ENCODE data around the gene NXT1.
"Not testable (repeated sequence)": the region's sequence is repeated elsewhere in the genome, so short reads cannot be mapped to it uniquely, and the experiment has no call there.

Gene NXT1

GRCh38 chr20:23305098-23305497, 45.5 kb upstream of the NXT1 start:
- no peak for DNase-seq (ENCODE audit: low spot score)
- TF ChIP-seq, protein P1, sequence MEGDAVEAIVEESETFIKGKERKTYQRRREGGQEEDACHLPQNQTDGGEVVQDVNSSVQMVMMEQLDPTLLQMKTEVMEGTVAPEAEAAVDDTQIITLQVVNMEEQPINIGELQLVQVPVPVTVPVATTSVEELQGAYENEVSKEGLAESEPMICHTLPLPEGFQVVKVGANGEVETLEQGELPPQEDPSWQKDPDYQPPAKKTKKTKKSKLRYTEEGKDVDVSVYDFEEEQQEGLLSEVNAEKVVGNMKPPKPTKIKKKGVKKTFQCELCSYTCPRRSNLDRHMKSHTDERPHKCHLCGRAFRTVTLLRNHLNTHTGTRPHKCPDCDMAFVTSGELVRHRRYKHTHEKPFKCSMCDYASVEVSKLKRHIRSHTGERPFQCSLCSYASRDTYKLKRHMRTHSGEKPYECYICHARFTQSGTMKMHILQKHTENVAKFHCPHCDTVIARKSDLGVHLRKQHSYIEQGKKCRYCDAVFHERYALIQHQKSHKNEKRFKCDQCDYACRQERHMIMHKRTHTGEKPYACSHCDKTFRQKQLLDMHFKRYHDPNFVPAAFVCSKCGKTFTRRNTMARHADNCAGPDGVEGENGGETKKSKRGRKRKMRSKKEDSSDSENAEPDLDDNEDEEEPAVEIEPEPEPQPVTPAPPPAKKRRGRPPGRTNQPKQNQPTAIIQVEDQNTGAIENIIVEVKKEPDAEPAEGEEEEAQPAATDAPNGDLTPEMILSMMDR (IDR thresholded peaks at IDR 0.05; ENCODE audit: borderline replicate concordance, control extremely low read depth, extremely low read depth, insufficient read depth, missing control alignments) = no peak
- in situ Hi-C loops (cut with MboI; ENCODE audit: low sequenced_read_pairs, unreplicated experiment) = no loop called here

- in situ Hi-C loops (cut with MboI; ENCODE audit: low sequenced_read_pairs, unreplicated experiment); DNase-seq (ENCODE audit: low spot score): not testable (repeated sequence)
These were observed 43.2 kb upstream of the NXT1 start for GRCh38 chr20:23307393-23307792.

DNA sequence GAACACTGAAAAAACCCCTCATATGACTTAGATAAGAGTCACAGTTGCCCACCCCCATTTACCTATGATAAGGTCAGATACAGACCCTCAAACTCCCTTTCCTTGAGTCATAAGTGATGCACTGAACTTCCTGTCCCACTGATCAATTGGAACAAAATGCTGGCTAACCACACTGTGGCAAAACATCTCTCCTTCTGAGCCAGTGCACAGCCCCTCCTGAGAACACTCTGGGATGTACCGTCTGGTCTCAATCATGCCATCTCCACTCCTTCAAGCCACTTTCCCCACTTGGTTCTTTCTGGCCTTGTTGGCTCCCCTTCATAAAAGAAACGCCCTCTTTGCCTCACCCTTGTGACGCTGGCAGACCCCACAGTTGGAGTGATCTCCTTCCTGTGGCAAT, 42.6 kb upstream of the NXT1 start:
- in situ Hi-C loops (cut with MboI; ENCODE audit: low sequenced_read_pairs, unreplicated experiment) = no loop called here
- TF ChIP-seq, protein P1 (IDR thresholded peaks at IDR 0.05; ENCODE audit: borderline replicate concordance, control extremely low read depth, extremely low read depth, insufficient read depth, missing control alignments) = no peak
- DNase-seq (ENCODE audit: low spot score) = no peak

DNA sequence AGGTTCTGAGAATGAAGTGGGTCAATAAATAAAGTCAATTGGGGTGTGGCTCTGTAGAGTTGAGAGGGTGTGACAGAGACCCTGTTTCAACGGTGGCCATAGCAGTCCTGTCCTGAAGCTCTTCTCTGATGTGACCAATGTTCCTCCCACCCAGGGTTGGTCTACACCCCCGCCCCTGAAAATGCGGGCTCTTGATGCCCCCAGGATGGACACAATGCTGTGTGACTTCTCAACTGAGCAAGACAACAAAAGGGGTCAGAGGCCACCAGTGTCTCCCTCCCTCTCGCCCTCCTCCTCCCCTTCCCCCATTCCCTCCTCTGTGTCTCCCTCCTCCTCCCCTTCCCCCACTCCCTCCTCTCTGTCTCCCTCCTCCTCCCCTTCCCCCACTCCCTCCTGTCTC, 41.7 kb upstream of the NXT1 start:
- no peak for DNase-seq (ENCODE audit: low spot score)
- in situ Hi-C loops (cut with MboI; ENCODE audit: low sequenced_read_pairs, unreplicated experiment) = no loop called here
- TF ChIP-seq, protein P1 (IDR thresholded peaks at IDR 0.05; ENCODE audit: borderline replicate concordance, control extremely low read depth, extremely low read depth, insufficient read depth, missing control alignments) = no peak

GRCh38 chr20:23309781-23310180, 40.8 kb upstream of the NXT1 start:
- DNase-seq (ENCODE audit: low spot score) = no peak
- in situ Hi-C loops (cut with MboI; ENCODE audit: low sequenced_read_pairs, unreplicated experiment) = no loop called here
- TF ChIP-seq, protein P1 (IDR thresholded peaks at IDR 0.05; ENCODE audit: borderline replicate concordance, control extremely low read depth, extremely low read depth, insufficient read depth, missing control alignments) = no peak

GRCh38 chr20:23311947-23312506, 38.6 kb upstream of the NXT1 start:
- TF ChIP-seq, protein P1 (IDR thresholded peaks at IDR 0.05; ENCODE audit: borderline replicate concordance, control extremely low read depth, extremely low read depth, insufficient read depth, missing control alignments) = no peak
- in situ Hi-C loops (cut with MboI; ENCODE audit: low sequenced_read_pairs, unreplicated experiment) = no loop called here
- DNase-seq (ENCODE audit: low spot score) = no peak

- in situ Hi-C loops (cut with MboI; ENCODE audit: low sequenced_read_pairs, unreplicated experiment) = no loop called here
- DNase-seq (ENCODE audit: low spot score) = no peak
- TF ChIP-seq, protein P1 (IDR thresholded peaks at IDR 0.05; ENCODE audit: borderline replicate concordance, control extremely low read depth, extremely low read depth, insufficient read depth, missing control alignments) = no peak
These were observed 37.3 kb upstream of the NXT1 start for GRCh38 chr20:23313271-23313670.
